Right lobe of liver (tissue), 6 donors: ENCODE measurements around the gene PPP4C. TPM values are rescaled to one million over a fixed set of nuclear protein-coding genes. Genes with fewer than 3 reads are reported as not detected.

Experiments used
- ATAC-seq, 4 donors: fragments of 200-7000 bp; cut with Tn5 transposase; one replicate each; pipeline ENCODE4 v1.9.1; 2020; ENCODE audit warnings: mild to moderate bottlenecking in 4 of 4, moderate library complexity in 4 of 4
- DNase-seq, 3 donors: peaks; one replicate each; pipeline ENCODE4 v3.0.0-alpha.2; 2020
- H3K27ac ChIP-seq, 3 donors: fragments of 200-600 bp; one replicate each; pipeline ENCODE4 v1.8.0; 2022
- H3K27me3 ChIP-seq, 2 donors: fragments of 200-600 bp; one replicate each; pipeline ENCODE4 v1.8.0; 2022
- H3K36me3 ChIP-seq, 4 donors: fragments of 200-600 bp; sonication (generic) in 1 of 4; one replicate each; pipeline versions ENCODE4 v1.5.1 to v1.8.0; 2017 to 2022; ENCODE audit warnings: control low read depth in 1 of 4
- H3K4me1 ChIP-seq, 4 donors: fragments of 200-600 bp; sonication (generic) in 1 of 4; one replicate each; pipeline versions ENCODE4 v1.5.1 to v1.8.0; 2017 to 2022; ENCODE audit warnings: control low read depth in 1 of 4
- H3K4me3 ChIP-seq, 3 donors: fragments of 200-600 bp; one replicate each; pipeline ENCODE4 v1.8.0; 2022
- H3K9me3 ChIP-seq, 4 donors: fragments of 200-600 bp; sonication (generic) in 1 of 4; one replicate each; pipeline versions ENCODE4 v1.5.1 to v1.8.0; 2017 to 2022; ENCODE audit warnings: control low read depth in 1 of 4
- CTCF ChIP-seq, 4 donors: fragments of 200-600 bp in 3 of 4; fragments of 450-650 bp in 1 of 4; IDR thresholded peaks; one replicate each; pipeline versions ENCODE4 v1.5.1 to v1.8.0; 2016 to 2022; ENCODE audit warnings: antibody characterized with exemption in 4 of 4, mild to moderate bottlenecking in 2 of 4
- POLR2A ChIP-seq: fragments of 450-650 bp; IDR thresholded peaks from one replicate; pipeline ENCODE4 v1.6.1; 2017; ENCODE audit warnings: antibody characterized with exemption, mild to moderate bottlenecking
- WGBS: methylation state at CpG from one replicate; pipeline ENCODE4 v1.1.6; 2018; ENCODE audit warnings: low coverage, low lambda C conversion rate; ENCODE audit not compliant: insufficient coverage; ENCODE audit errors: missing lambda C conversion rate; 5-methylcytosine and 5-hydroxymethylcytosine counted together
- intact Hi-C, 2 donors: fragments of 100-400 bp; cut with DNase I; formaldehyde crosslinking; loops; one replicate each; pipeline versions ENCODE4 v1.11.2 to v1.14.1; 2022
- total RNA-seq, 6 experiments: library from RNA; depleted of rRNA in 2 of 6; stranded (reverse); fragments of >200 nt in 2 of 6; fragmentation: NEBNext Ultra II Directional in 3 of 6; extraction: Animal tissue kit (Norgen Biotek cat#: 25700) in 3 of 6; gene quantifications; one replicate each; pipeline versions ENCODE4 v1.1.0 to v1.2.4, GENCODE V29; 2016 to 2023
- donor health status: DM: no; HTN: yes; CAD: no.
- donor health status: DM: no; HTN: no; CAD: no.
- donor health status: DM: no; HTN: no; CAD: no.
- donor health status: DM: no; HTN: yes; CAD: no.
- donor health status: DM: no; HTN: yes; CAD: no.

Gene PPP4C
- total RNA-seq, 6 experiments from 2014 or later = 43.1 to 59.7 (median 47.0) TPM

- DNase-seq (no peak), ATAC-seq (no peak)
- intact Hi-C loops = no loop called here
- Histone ChIP-seq H3K9me3 (no peaks in the 10 kb centered on the region), H3K4me1 (peaks cover 0 to 22% (median 4%) of the 10 kb centered on the region in 4 donors), H3K27me3 (no peaks in the 10 kb centered on the region), H3K27ac (no peak overlapping the region), H3K4me3 (no peak overlapping the region), H3K36me3 (peaks cover 0 to 24% (median 3%) of the 10 kb centered on the region in 4 donors)
- no peak for TF ChIP-seq POLR2A
- TF ChIP-seq CTCF (IDR thresholded peaks at IDR 0.05) = no peak
- WGBS = 33% methylated on average over 4 of the region's 10 CpGs
Observed at GRCh38 chr16:30088237-30088831, 12.5 kb downstream of the PPP4C start.

- H3K4me3 ChIP-seq = no peak overlapping the region
- H3K9me3 ChIP-seq = no peaks in the 10 kb centered on the region
- WGBS = 88% methylated on average over 14 of the region's 22 CpGs
- no peak overlapping the region for H3K27ac ChIP-seq
- no peaks in the 10 kb centered on the region for H3K27me3 ChIP-seq
- TF ChIP-seq CTCF (IDR thresholded peaks at IDR 0.05) (no peak), POLR2A (no peak)
- intact Hi-C loops = no loop called here
- ATAC-seq (no peak), DNase-seq (no peak)
- H3K36me3 ChIP-seq = peaks cover 0 to 21% (median 0%) of the 10 kb centered on the region in 4 donors
- H3K4me1 ChIP-seq = peaks cover 0 to 22% (median 4%) of the 10 kb centered on the region in 4 donors
Observed at GRCh38 chr16:30088832-30089624, 13.2 kb downstream of the PPP4C start.

- ATAC-seq (no peak), DNase-seq (no peak)
- H3K9me3 ChIP-seq = no peaks in the 10 kb centered on the region
- no peak for TF ChIP-seq CTCF (IDR thresholded peaks at IDR 0.05)
- no peak for TF ChIP-seq POLR2A
- 65% methylated on average over 7 of the region's 26 CpGs for WGBS
- no peaks in the 10 kb centered on the region for H3K27me3 ChIP-seq
- peak overlapping the region in 2 of 3 donors; percentile 60 to 68 for H3K4me3 ChIP-seq
- H3K27ac ChIP-seq = peak overlapping the region; percentile 58 to 86 (median 76)
- peaks cover 0 to 34% (median 4%) of the 10 kb centered on the region in 4 donors for H3K4me1 ChIP-seq
- peaks cover 0 to 11% (median 0%) of the 10 kb centered on the region in 4 donors for H3K36me3 ChIP-seq
- intact Hi-C loops = no loop called here
Observed at GRCh38 chr16:30090610-30091331, 15.0 kb downstream of the PPP4C start.

GRCh38 chr16:30091474-30092372, 15.9 kb downstream of the PPP4C start, which contains the start of gene TBX6:
TSS of gene TBX6 (minus strand) at chr16:30091924. CDS start at chr16:30091193, 731 bp downstream.
- Histone ChIP-seq H3K36me3 (peaks cover 0 to 11% (median 0%) of the 10 kb centered on the region in 4 donors), H3K27ac (peak within 1 kb of the TSS; percentile 58 to 86 (median 76)), H3K4me1 (peaks cover 0 to 34% (median 4%) of the 10 kb centered on the region in 4 donors), H3K9me3 (no peaks in the 10 kb centered on the region), H3K4me3 (peak within 1 kb of the TSS; percentile 51 to 68 (median 60)), H3K27me3 (no peaks in the 10 kb centered on the region)
- DNase-seq (peak; percentile 94 to 96 (median 95)), ATAC-seq (peak; percentile 87 to 92 (median 89))
- peak; percentile 78 to 92 (median 82) for TF ChIP-seq CTCF (IDR thresholded peaks at IDR 0.05)
- TF ChIP-seq POLR2A = no peak
- intact Hi-C loops = no loop called here
- 0% methylated on average over 32 of the region's 76 CpGs for WGBS
